Natural killer cell (primary cell): ENCODE results near the gene CHRNB2. TPM values are rescaled to one million over a fixed set of nuclear protein-coding genes. Genes with fewer than 3 reads are reported as not detected.

Experiments used
- ATAC-seq, 3 donors: fragments of 150-1000 bp in 2 of 3; fragments of 200-7000 bp in 1 of 3; cut with Tn5 transposase; 1 replicate in 1 of 3; 2 replicates in 2 of 3; pipeline ENCODE4 v1.10.0; 2021; ENCODE audit warnings: mild to moderate bottlenecking in 2 of 3, moderate library complexity in 2 of 3
- DNase-seq, 2 donors: peaks; one replicate each; pipeline versions ENCODE4 v3.0.0 to v3.0.0-alpha.2; 2013 to 2021; ENCODE audit warnings: mixed read lengths in 1 of 2
- H3K27ac ChIP-seq: one replicate; pipeline ENCODE4 v1.5.1; 2013; ENCODE audit warnings: mild to moderate bottlenecking, low read length
- H3K27me3 ChIP-seq: one replicate; pipeline ENCODE4 v1.6.1; 2013; ENCODE audit warnings: low read length; ENCODE audit not compliant: control insufficient read depth, insufficient read depth
- H3K36me3 ChIP-seq: one replicate; pipeline ENCODE4 v1.6.1; 2013; ENCODE audit warnings: low read length; ENCODE audit not compliant: control insufficient read depth, insufficient read depth
- H3K4me1 ChIP-seq: one replicate; pipeline ENCODE4 v1.6.1; 2013; ENCODE audit warnings: low read length; ENCODE audit not compliant: control insufficient read depth, insufficient read depth
- H3K4me3 ChIP-seq: one replicate; pipeline ENCODE4 v1.5.1; 2013; ENCODE audit warnings: low read length
- H3K9me3 ChIP-seq: one replicate; pipeline ENCODE4 v1.6.1; 2013; ENCODE audit warnings: low read length; ENCODE audit not compliant: control insufficient read depth, insufficient read depth
- H3K27ac Mint-ChIP-seq, 2 donors: one replicate each; pipeline ENCODE4 v1.8.0; 2022; ENCODE audit warnings: mild to moderate bottlenecking in 2 of 2, mixed read lengths in 2 of 2, moderate library complexity in 1 of 2
- H3K27me3 Mint-ChIP-seq, 2 donors: one replicate each; pipeline ENCODE4 v1.8.0; 2022; ENCODE audit warnings: low read depth in 2 of 2, mixed read lengths in 2 of 2
- H3K36me3 Mint-ChIP-seq: one replicate; pipeline ENCODE4 v1.8.0; 2022; ENCODE audit warnings: mixed read lengths
- H3K4me1 Mint-ChIP-seq, 2 donors: one replicate each; pipeline ENCODE4 v1.8.0; 2022; ENCODE audit warnings: mixed read lengths in 2 of 2
- H3K4me3 Mint-ChIP-seq: one replicate; pipeline ENCODE4 v1.8.0; 2022; ENCODE audit warnings: mild to moderate bottlenecking, moderate library complexity, mixed read lengths
- H3K9me3 Mint-ChIP-seq, 2 donors: one replicate each; pipeline ENCODE4 v1.8.0; 2022; ENCODE audit warnings: mixed read lengths in 2 of 2
- WGBS: methylation state at CpG from one replicate; pipeline ENCODE4 v1.1.7; 2013; ENCODE audit warnings: missing lambda C conversion rate; ENCODE audit not compliant: insufficient coverage; 5-methylcytosine and 5-hydroxymethylcytosine counted together
- intact Hi-C: fragments of 100-400 bp; cut with micrococcal nuclease; formaldehyde crosslinking; loops from one replicate; pipeline ENCODE4 v1.14.2; 2022
- total RNA-seq, 4 donors: library from RNA; stranded (reverse); fragments of 120-200 nt in 1 of 4; gene quantifications; one replicate each; pipeline versions ENCODE4 v1.2.3 to v1.2.4, GENCODE V29; 2013 to 2022
- TF ChIP-seq, protein P1 (sequence below): fragments of 200-600 bp; IDR thresholded peaks from one replicate; pipeline ENCODE4 v1.8.0; 2022; ENCODE audit warnings: antibody characterized with exemption

The CHRNB2 gene
- total RNA-seq, 3 donors from 2014 or later (not counting 1 experiment from before 2014, with no cell fraction given) = not detected

- H3K4me1 Mint-ChIP-seq = peaks cover 4 to 5% of the 10 kb centered on the region in 2 donors
Measured at GRCh38 chr1:154616659-154617345, 49.2 kb downstream of the CHRNB2 start.

DNA sequence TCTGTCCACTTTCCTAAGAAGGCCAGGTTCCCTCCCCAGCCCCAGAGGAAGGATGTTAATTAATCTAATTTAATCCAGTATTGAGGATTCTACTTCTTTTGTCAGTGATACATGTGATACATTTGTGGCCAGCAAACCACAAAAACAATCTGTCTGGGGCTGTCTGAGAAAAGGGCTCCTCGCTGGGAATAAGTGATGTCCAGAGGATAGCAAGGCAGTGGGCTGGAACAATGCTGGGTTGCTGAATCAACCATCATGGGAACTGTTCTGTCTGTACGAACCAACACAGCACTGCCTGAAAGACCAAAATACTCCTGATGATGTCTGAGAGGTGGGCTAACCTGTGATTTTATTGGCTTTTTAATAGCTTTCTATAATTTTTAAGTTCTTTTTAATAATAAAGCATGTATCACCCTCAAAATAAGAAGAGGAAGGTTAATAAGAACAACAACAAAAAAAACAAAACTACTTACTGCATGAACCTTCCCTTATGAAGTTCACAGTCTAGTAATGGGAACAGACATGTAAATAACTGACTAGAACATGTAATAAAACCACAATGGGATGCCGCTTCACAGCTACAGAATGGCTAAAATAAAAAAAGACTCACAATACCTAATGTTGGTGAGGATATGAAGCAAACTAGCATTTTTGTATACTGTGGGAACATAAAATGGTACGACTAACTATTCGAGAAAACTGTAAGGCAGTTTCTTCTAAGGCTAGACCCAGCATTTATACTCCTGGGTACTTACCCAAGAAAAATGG is 51.8 kb downstream of the CHRNB2 start:
- Histone ChIP-seq H3K4me3 (no peak overlapping the region), H3K36me3 (no peaks in the 10 kb centered on the region), H3K4me1 (no peaks in the 10 kb centered on the region), H3K9me3 (no peaks in the 10 kb centered on the region), H3K27me3 (no peaks in the 10 kb centered on the region), H3K27ac (no peak overlapping the region)
- TF ChIP-seq, protein P1, sequence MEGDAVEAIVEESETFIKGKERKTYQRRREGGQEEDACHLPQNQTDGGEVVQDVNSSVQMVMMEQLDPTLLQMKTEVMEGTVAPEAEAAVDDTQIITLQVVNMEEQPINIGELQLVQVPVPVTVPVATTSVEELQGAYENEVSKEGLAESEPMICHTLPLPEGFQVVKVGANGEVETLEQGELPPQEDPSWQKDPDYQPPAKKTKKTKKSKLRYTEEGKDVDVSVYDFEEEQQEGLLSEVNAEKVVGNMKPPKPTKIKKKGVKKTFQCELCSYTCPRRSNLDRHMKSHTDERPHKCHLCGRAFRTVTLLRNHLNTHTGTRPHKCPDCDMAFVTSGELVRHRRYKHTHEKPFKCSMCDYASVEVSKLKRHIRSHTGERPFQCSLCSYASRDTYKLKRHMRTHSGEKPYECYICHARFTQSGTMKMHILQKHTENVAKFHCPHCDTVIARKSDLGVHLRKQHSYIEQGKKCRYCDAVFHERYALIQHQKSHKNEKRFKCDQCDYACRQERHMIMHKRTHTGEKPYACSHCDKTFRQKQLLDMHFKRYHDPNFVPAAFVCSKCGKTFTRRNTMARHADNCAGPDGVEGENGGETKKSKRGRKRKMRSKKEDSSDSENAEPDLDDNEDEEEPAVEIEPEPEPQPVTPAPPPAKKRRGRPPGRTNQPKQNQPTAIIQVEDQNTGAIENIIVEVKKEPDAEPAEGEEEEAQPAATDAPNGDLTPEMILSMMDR = no peak
- no peaks in the 10 kb centered on the region for H3K9me3 Mint-ChIP-seq
- H3K27me3 Mint-ChIP-seq = no peaks in the 10 kb centered on the region
- H3K36me3 Mint-ChIP-seq = no peaks in the 10 kb centered on the region
- H3K4me1 Mint-ChIP-seq = peaks cover 9 to 17% of the 10 kb centered on the region in 2 donors
- ATAC-seq = no peak
- DNase-seq = no peak
- intact Hi-C loops = no loop called here
- 80% methylated on average over 4 of the region's 5 CpGs for WGBS
- H3K27ac Mint-ChIP-seq = no peak overlapping the region
- no peak overlapping the region for H3K4me3 Mint-ChIP-seq

More at GRCh38 chr1:154616659-154617345, 49.2 kb downstream of the CHRNB2 start:
- Histone ChIP-seq H3K4me3 (no peak overlapping the region), H3K9me3 (no peaks in the 10 kb centered on the region), H3K36me3 (no peaks in the 10 kb centered on the region), H3K27me3 (no peaks in the 10 kb centered on the region), H3K27ac (no peak overlapping the region), H3K4me1 (no peaks in the 10 kb centered on the region)
- TF ChIP-seq, protein P1 = no peak
- Mint-ChIP-seq H3K36me3 (no peaks in the 10 kb centered on the region), H3K27ac (no peak overlapping the region), H3K9me3 (no peaks in the 10 kb centered on the region), H3K27me3 (no peaks in the 10 kb centered on the region), H3K4me3 (no peak overlapping the region)
- 97% methylated on average over 5 of the region's 5 CpGs for WGBS
- ATAC-seq = no peak
- no peak for DNase-seq
- intact Hi-C loops = no loop called here

DNA sequence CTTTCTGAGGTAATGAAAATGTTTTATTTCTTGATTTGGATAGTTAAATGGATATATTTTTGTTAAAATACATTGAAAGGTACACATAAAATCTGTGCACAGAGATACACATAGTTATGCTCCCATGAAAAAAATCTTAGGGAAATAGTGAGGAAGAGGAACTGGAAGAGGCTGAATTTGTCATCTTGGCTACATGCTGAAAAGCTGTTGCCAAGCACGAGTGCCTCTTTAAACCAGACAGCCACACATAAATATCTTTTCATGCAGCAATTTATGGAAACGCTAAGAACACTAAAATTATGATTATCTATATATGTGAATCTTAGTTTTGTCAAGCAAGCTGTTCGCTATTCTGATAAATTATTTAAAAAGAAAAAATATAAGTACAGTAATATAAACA is 53.2 kb downstream of the CHRNB2 start:
- Mint-ChIP-seq H3K4me1 (peaks cover 7 to 15% of the 10 kb centered on the region in 2 donors), H3K36me3 (no peaks in the 10 kb centered on the region)

More for the DNA sequence above, 53.2 kb downstream of the CHRNB2 start:
- Histone ChIP-seq H3K9me3 (no peaks in the 10 kb centered on the region), H3K4me1 (no peaks in the 10 kb centered on the region), H3K27ac (no peak overlapping the region), H3K27me3 (no peaks in the 10 kb centered on the region), H3K4me3 (no peak overlapping the region), H3K36me3 (no peaks in the 10 kb centered on the region)
- TF ChIP-seq, protein P1 = no peak
- Mint-ChIP-seq H3K27ac (no peak overlapping the region), H3K27me3 (no peaks in the 10 kb centered on the region), H3K4me3 (no peak overlapping the region), H3K9me3 (no peaks in the 10 kb centered on the region)
- ATAC-seq (no peak), DNase-seq (no peak)
- WGBS = no CpG with 5 or more reads among the region's 3 CpGs
- intact Hi-C loops = no loop called here
